ENCODE data around the gene CACNA1S. TPM values are rescaled to one million over a fixed set of nuclear protein-coding genes. Genes with fewer than 3 reads are reported as not detected.

The CACNA1S gene
- total RNA-seq, 3 donors from 2014 or later = not detected

DNA sequence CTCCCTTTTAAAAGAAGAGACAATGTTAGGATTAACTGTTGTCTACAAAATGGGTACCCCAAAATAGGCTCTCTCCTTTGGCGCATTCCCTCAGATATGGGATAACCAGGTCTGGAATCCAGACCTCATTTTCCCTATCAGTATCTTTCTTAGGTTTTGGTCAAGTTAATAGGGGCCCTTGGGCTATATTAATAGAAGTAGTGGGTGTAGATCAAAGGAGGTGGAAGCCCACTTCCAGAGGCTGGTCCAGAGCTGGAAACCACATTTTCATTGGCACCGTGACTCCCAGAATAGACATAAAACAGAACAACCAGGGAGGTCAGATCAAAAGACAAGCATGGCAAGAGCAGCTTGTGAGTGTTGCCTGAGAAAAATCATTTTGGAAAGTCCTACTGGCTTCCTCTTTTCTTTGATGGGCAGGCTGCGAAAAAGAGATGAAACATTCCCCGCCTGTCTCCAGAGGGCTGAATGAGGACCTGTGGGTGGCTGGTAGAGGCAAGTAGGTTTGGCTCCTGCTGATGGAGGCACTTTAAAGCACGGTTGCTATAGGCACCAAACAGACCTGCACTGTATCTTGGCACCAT is 62.9 kb downstream of the CACNA1S start:
- Histone ChIP-seq H3K27me3 (peaks cover 0 to 18% of the 10 kb centered on the region in 2 donors), H3K27ac (no peak overlapping the region), H3K9me3 (no peaks in the 10 kb centered on the region), H3K4me1 (no peaks in the 10 kb centered on the region), H3K4me3 (no peak overlapping the region), H3K36me3 (no peaks in the 10 kb centered on the region)
- intact Hi-C loops (cut with DNase I; ENCODE audit: low total_unique reads) = loop anchor here (10.0 kb wide), 1 partner anchor 75 kb away; no protein-coding TSS in a partner anchor
- no peak for TF ChIP-seq POLR2A (IDR thresholded peaks at IDR 0.05)
- TF ChIP-seq POLR2AphosphoS5 (IDR thresholded peaks at IDR 0.05) = no peak
- TF ChIP-seq, protein P1, sequence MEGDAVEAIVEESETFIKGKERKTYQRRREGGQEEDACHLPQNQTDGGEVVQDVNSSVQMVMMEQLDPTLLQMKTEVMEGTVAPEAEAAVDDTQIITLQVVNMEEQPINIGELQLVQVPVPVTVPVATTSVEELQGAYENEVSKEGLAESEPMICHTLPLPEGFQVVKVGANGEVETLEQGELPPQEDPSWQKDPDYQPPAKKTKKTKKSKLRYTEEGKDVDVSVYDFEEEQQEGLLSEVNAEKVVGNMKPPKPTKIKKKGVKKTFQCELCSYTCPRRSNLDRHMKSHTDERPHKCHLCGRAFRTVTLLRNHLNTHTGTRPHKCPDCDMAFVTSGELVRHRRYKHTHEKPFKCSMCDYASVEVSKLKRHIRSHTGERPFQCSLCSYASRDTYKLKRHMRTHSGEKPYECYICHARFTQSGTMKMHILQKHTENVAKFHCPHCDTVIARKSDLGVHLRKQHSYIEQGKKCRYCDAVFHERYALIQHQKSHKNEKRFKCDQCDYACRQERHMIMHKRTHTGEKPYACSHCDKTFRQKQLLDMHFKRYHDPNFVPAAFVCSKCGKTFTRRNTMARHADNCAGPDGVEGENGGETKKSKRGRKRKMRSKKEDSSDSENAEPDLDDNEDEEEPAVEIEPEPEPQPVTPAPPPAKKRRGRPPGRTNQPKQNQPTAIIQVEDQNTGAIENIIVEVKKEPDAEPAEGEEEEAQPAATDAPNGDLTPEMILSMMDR (IDR thresholded peaks at IDR 0.05) = no peak
- DNase-seq (ENCODE audit: low spot score in 2 of 2) = no peak

DNA sequence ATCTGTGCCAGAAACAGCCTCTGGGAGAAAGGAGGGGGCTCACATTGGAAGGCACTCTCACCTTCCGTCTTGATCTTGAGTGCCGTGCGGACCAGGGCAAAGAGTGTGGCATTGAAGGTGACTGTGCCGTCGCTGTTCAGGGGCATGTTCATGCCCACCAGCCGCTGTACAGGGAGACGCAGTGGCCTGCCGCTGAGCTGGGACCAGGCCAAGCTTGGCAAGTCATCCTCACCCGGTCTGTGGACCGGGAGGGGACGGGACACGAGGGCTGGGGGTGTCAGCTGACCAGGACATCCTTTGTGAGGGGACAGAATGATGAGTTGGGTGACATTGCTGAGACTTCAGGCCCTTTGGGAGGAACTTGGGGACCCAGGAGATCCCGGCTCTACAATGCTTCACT is 63.7 kb downstream of the CACNA1S start:
- intact Hi-C loops (cut with DNase I; ENCODE audit: low total_unique reads) = loop anchor here (10.0 kb wide), 1 partner anchor 74 kb away; no protein-coding TSS in a partner anchor
- Histone ChIP-seq H3K9me3 (no peaks in the 10 kb centered on the region), H3K4me1 (no peaks in the 10 kb centered on the region), H3K36me3 (no peaks in the 10 kb centered on the region), H3K4me3 (no peak overlapping the region), H3K27me3 (peaks cover 0 to 18% of the 10 kb centered on the region in 2 donors), H3K27ac (no peak overlapping the region)
- no peak for DNase-seq (ENCODE audit: low spot score in 2 of 2)
- TF ChIP-seq POLR2A (IDR thresholded peaks at IDR 0.05) (no peak), POLR2AphosphoS5 (IDR thresholded peaks at IDR 0.05) (no peak)
- TF ChIP-seq, protein P1 (IDR thresholded peaks at IDR 0.05) = no peak

DNA sequence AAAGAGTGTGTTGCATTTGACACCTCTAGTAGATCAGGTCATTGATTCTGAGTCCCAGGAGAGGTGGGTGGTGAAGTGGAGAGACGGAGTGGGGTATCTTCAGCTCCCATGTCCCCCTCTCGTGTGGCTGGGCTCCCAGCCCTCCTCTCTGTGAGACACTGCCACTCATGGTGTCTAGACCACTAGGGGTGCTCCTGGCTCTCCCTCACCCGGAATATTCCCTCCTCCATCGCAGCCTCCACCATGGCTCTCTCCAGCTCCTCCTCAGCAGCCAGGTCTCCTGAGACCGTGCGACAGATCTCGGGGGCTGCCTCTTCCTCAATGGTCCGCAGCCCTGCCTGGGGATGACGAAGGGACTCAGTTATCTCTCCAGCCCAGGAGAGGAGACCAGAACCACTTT is 68.1 kb downstream of the CACNA1S start:
- intact Hi-C loops (cut with DNase I; ENCODE audit: low total_unique reads) = loop anchor here (10.0 kb wide), 1 partner anchor 69 kb away; no protein-coding TSS in a partner anchor
- Histone ChIP-seq H3K4me1 (no peaks in the 10 kb centered on the region), H3K27me3 (peaks cover 0 to 13% of the 10 kb centered on the region in 2 donors), H3K9me3 (no peaks in the 10 kb centered on the region), H3K36me3 (no peaks in the 10 kb centered on the region), H3K4me3 (no peak overlapping the region), H3K27ac (no peak overlapping the region)
- TF ChIP-seq, protein P1 (IDR thresholded peaks at IDR 0.05) = no peak
- TF ChIP-seq POLR2AphosphoS5 (IDR thresholded peaks at IDR 0.05) (no peak), POLR2A (IDR thresholded peaks at IDR 0.05) (no peak)
- DNase-seq (ENCODE audit: low spot score in 2 of 2) = no peak

DNA sequence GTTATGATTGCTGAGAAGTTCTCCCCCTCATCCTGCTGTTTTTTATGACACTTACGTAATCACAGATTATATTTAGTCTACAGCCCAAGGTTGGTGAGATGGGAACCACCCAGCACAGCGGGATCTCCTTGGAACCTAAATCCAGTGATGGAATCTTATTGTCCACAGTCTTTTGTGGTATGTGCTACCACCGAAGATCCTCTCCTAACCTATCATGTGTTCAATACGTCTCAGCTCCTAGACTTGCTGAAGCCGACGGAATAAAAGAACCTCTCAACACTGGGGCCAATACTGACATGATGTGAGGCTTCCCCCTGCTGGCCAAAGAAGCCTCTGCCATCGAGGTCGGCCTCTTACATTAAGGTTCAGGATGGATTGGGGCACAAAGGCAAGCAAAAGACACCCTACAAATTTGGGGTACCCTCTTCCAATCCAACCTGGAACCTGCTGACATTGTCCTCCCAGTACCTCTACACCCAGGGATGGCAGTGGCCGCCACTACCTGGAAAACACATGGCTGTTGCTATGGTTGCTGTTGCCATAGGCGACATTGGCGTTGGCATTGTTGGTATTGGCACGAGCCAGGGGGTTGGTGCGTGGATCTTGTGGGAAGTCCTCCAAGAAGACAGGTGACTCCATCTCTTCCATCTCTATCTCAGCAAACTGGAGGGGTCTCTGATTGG is 69.3 kb downstream of the CACNA1S start:
- Histone ChIP-seq H3K27me3 (peaks cover 0 to 7% of the 10 kb centered on the region in 2 donors), H3K4me1 (no peaks in the 10 kb centered on the region), H3K27ac (no peak overlapping the region), H3K36me3 (no peaks in the 10 kb centered on the region), H3K4me3 (no peak overlapping the region), H3K9me3 (no peaks in the 10 kb centered on the region)
- TF ChIP-seq, protein P1 (IDR thresholded peaks at IDR 0.05) = peak; percentile 37 to 63 (median 53)
- no peak for TF ChIP-seq POLR2AphosphoS5 (IDR thresholded peaks at IDR 0.05)
- intact Hi-C loops (cut with DNase I; ENCODE audit: low total_unique reads) = loop anchor here (10.0 kb wide), 1 partner anchor 68 kb away; no protein-coding TSS in a partner anchor
- peak; percentile 46 to 73 for DNase-seq (ENCODE audit: low spot score in 2 of 2)

DNA sequence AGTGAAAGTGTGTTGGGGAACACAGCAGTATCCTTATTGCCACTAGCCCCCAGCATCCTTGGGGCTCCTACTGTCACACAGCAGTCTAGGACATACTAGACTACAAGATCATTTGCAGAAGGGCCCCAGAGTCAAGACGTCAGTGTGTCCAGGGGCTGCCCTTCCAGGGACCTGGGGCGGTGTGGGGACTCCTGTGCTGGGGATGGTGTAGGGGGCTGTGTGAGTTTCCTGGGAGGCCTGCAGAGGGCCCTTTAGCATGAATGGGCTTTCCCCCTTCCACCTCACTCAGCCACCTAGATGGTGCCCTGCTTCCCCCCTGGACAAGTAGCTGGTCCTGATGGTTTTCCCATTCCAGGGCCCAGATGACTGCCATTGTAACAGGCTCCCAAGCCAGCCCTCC is 71.2 kb downstream of the CACNA1S start:
- peaks cover 0 to 5% of the 10 kb centered on the region in 2 donors for H3K27me3 ChIP-seq
- H3K36me3 ChIP-seq = no peaks in the 10 kb centered on the region
- no peak overlapping the region for H3K4me3 ChIP-seq
- intact Hi-C loops (cut with DNase I; ENCODE audit: low total_unique reads) = loop anchor here (10.0 kb wide), 1 partner anchor 66 kb away; no protein-coding TSS in a partner anchor
- no peak for DNase-seq (ENCODE audit: low spot score in 2 of 2)
- H3K4me1 ChIP-seq = no peaks in the 10 kb centered on the region
- TF ChIP-seq POLR2AphosphoS5 (IDR thresholded peaks at IDR 0.05) (no peak), POLR2A (IDR thresholded peaks at IDR 0.05) (no peak)
- TF ChIP-seq, protein P1 (IDR thresholded peaks at IDR 0.05) = no peak
- H3K27ac ChIP-seq = no peak overlapping the region
- no peaks in the 10 kb centered on the region for H3K9me3 ChIP-seq
